SK-N-SH treated with all-trans-retinoic acid at 6 μM for 48 hours (cell line): Measurements from ENCODE around the gene PHETA1.

Source experiments
- ATAC-seq: fragments of 200-7000 bp; cut with Tn5 transposase; 3 replicates; pipeline ENCODE4 v1.9.1; 2020; ENCODE audit warnings: mild to moderate bottlenecking, moderate library complexity
- ARNTL ChIP-seq: fragments of 450-650 bp; formaldehyde crosslinking; IDR thresholded peaks from 2 replicates; pipeline ENCODE4 v1.5.0; 2020; ENCODE audit warnings: low read depth, mild to moderate bottlenecking, moderate library complexity, borderline replicate concordance
- CREB5 ChIP-seq: fragments of 250-450 bp; sonication (Bioruptor Pico); IDR thresholded peaks from 2 replicates; pipeline ENCODE4 v1.5.1; 2020; ENCODE audit warnings: low read depth, mild to moderate bottlenecking, moderate library complexity
- CSDC2 ChIP-seq: fragments of 250-450 bp; sonication (Bioruptor Pico); IDR thresholded peaks from 2 replicates; pipeline ENCODE4 v1.5.0; 2020; ENCODE audit warnings: mild to moderate bottlenecking, moderate library complexity
- ESRRG ChIP-seq: fragments of 250-450 bp; sonication (Bioruptor Pico); IDR thresholded peaks from 2 replicates; pipeline ENCODE4 v1.6.1; 2021; ENCODE audit warnings: mild to moderate bottlenecking
- GLIS3 ChIP-seq: fragments of 250-450 bp; sonication (Bioruptor Pico); IDR thresholded peaks from 2 replicates; pipeline ENCODE4 v1.5.0; 2020; ENCODE audit warnings: mild to moderate bottlenecking, moderate library complexity
- ISL1 ChIP-seq: fragments of 250-450 bp; sonication (Bioruptor Pico); IDR thresholded peaks from 2 replicates; pipeline ENCODE4 v2.1.2; 2022; ENCODE audit warnings: mild to moderate bottlenecking, moderate library complexity
- OSR1 ChIP-seq: fragments of 250-450 bp; sonication (Bioruptor Pico); IDR thresholded peaks from 2 replicates; pipeline ENCODE4 v1.8.0; 2022; ENCODE audit warnings: moderate library complexity, mild to moderate bottlenecking, inconsistent platforms
- PATZ1 ChIP-seq: fragments of 250-450 bp; sonication (Bioruptor Pico); IDR thresholded peaks from 2 replicates; pipeline ENCODE4 v1.8.0; 2020; ENCODE audit warnings: mild to moderate bottlenecking, moderate library complexity, borderline replicate concordance
- PPARA ChIP-seq: fragments of 250-450 bp; sonication (Bioruptor Pico); IDR thresholded peaks from 2 replicates; pipeline ENCODE4 v1.5.0; 2020; ENCODE audit warnings: mild to moderate bottlenecking, borderline replicate concordance
- RARB ChIP-seq: fragments of 250-450 bp; sonication (Bioruptor Pico); IDR thresholded peaks from 2 replicates; pipeline ENCODE4 v1.8.0; 2021; ENCODE audit warnings: mild to moderate bottlenecking, moderate library complexity
- SNAI2 ChIP-seq: fragments of 250-450 bp; sonication (Bioruptor Pico); IDR thresholded peaks from 2 replicates; pipeline ENCODE4 v1.5.0; 2020; ENCODE audit warnings: mild to moderate bottlenecking, moderate library complexity
- TCF4 ChIP-seq: fragments of 250-450 bp; sonication (Bioruptor Pico); IDR thresholded peaks from 2 replicates; pipeline ENCODE4 v1.8.0; 2021; ENCODE audit warnings: mild to moderate bottlenecking, moderate library complexity, borderline replicate concordance
- TOX ChIP-seq: fragments of 250-450 bp; sonication (Bioruptor Pico); IDR thresholded peaks from 2 replicates; pipeline ENCODE4 v1.8.0; 2021; ENCODE audit warnings: mild to moderate bottlenecking, moderate library complexity, borderline replicate concordance
- TSHZ2 ChIP-seq: fragments of 250-450 bp; sonication (Bioruptor Pico); IDR thresholded peaks from 2 replicates; pipeline ENCODE4 v1.5.0; 2020; ENCODE audit warnings: mild to moderate bottlenecking, moderate library complexity
- ZC3H10 ChIP-seq: fragments of 250-450 bp; sonication (Bioruptor Pico); IDR thresholded peaks from 2 replicates; pipeline ENCODE4 v1.5.1; 2021; ENCODE audit warnings: mild to moderate bottlenecking, moderate library complexity
- ZFP3 ChIP-seq: fragments of 250-450 bp; sonication (Bioruptor Pico); IDR thresholded peaks from 2 replicates; pipeline ENCODE4 v1.5.0; 2020; ENCODE audit warnings: mild to moderate bottlenecking, moderate library complexity
- ZNF70 ChIP-seq: fragments of 450-650 bp; formaldehyde crosslinking; IDR thresholded peaks from 2 replicates; pipeline ENCODE4 v1.5.0; 2020; ENCODE audit warnings: mild to moderate bottlenecking, moderate library complexity
- ZNF8 ChIP-seq: fragments of 450-650 bp; formaldehyde crosslinking; IDR thresholded peaks from 2 replicates; pipeline ENCODE4 v1.5.0; 2020; ENCODE audit warnings: mild to moderate bottlenecking, moderate library complexity

Gene PHETA1

GRCh38 chr12:111328138-111328537 lies 40.8 kb downstream of the PHETA1 start:
- ATAC-seq = no peak
- TF ChIP-seq TCF4 (CRISPR knock-in tag) (no peak), CSDC2 (no peak), ZC3H10 (CRISPR knock-in tag) (no peak)

GRCh38 chr12:111327474-111327873 lies 41.4 kb downstream of the PHETA1 start:
- TF ChIP-seq ZC3H10 (CRISPR knock-in tag) (no peak), TCF4 (CRISPR knock-in tag) (no peak), ISL1 (CRISPR knock-in tag) (no peak), TSHZ2 (CRISPR knock-in tag) (no peak), OSR1 (CRISPR knock-in tag) (no peak), ZNF70 (CRISPR knock-in tag) (no peak), CSDC2 (no peak), PATZ1 (CRISPR knock-in tag) (no peak), RARB (CRISPR knock-in tag) (no peak), ZNF8 (CRISPR knock-in tag) (no peak)
- no peak for ATAC-seq

GRCh38 chr12:111322336-111323250 lies 46.3 kb downstream of the PHETA1 start:
- ATAC-seq = no peak
- no peak for TF ChIP-seq ZC3H10 (CRISPR knock-in tag)
- TF ChIP-seq, all 23 proteins: peak for 0

- TF ChIP-seq PATZ1 (CRISPR knock-in tag) = no peak
- no peak for TF ChIP-seq ISL1 (CRISPR knock-in tag)
- no peak for TF ChIP-seq TSHZ2 (CRISPR knock-in tag)
- TF ChIP-seq CREB5 (CRISPR knock-in tag) = no peak
- no peak for TF ChIP-seq PPARA (CRISPR knock-in tag)
- TF ChIP-seq ZFP3 (CRISPR knock-in tag) = no peak
- no peak for TF ChIP-seq TOX
- no peak for TF ChIP-seq CSDC2
- no peak for TF ChIP-seq ZNF70 (CRISPR knock-in tag)
- no peak for TF ChIP-seq TCF4 (CRISPR knock-in tag)
- TF ChIP-seq GLIS3 (CRISPR knock-in tag) = no peak
- TF ChIP-seq ESRRG (CRISPR knock-in tag) = no peak
- no peak for TF ChIP-seq ZC3H10 (CRISPR knock-in tag)
- TF ChIP-seq ARNTL (CRISPR knock-in tag) = no peak
- TF ChIP-seq SNAI2 (CRISPR knock-in tag) = no peak
- TF ChIP-seq, all 23 proteins: peak for 0
- ATAC-seq = no peak
Observed at GRCh38 chr12:111321317-111321716, 47.6 kb downstream of the PHETA1 start.
